Upper lobe of left lung (tissue), 4 donors: Measurements from ENCODE around the gene PTCD2.

Source experiments
- POLR2A ChIP-seq, 4 donors: fragments of 450-650 bp; IDR thresholded peaks; one replicate each; pipeline ENCODE4 v1.5.1; 2016 to 2017; ENCODE audit warnings: antibody characterized with exemption in 4 of 4, mild to moderate bottlenecking in 2 of 4
- TF ChIP-seq, protein P1 (sequence below), 6 experiments: fragments of 450-650 bp in 4 of 6; fragments of 200-600 bp in 2 of 6; sonication (generic) in 2 of 6; IDR thresholded peaks; one replicate each; pipeline ENCODE4 v1.5.1; 2016 to 2019; ENCODE audit warnings: antibody characterized with exemption in 6 of 6

DNA sequence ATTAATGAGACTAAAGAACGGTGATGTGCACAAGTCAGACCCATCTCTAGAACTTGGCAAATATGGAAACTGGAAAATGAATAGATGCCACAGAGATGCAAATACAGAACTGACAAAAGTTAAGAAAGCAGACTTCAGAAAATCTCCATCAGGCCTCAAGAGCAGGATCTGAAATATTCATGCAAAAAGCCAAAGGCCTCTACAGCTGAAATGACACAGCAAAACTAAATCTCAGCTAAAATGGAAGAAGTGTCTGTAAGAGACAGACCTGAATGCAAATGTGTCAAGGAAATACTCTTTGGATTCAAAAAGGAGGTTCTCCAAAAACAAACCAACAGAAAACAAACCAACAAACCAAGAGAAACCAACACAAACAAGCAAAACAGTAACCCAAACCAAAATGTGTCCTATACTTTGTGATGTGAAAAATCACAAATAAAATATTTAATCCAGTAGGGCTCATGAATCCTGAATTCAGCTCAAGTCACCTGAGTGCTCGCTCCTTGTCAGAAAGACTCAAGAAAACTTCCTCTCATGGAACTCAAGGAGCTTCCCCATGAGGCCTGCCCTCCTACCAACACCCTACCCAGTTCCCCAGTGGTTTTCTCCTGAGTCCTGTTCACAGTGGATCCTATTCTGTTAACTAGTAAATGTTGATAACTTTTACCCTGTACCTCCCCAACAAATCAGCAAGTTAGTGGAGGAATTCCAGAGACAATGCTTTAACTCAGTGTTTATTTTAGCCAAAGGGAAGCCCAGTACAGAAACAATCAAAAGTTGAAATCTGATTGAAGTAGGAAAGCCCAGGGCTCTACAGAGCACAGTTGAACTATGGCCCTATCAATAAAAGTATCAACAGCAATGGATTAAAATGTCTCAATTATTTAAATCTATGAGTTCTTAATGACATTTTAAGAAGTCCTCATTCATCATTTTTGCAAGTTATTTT, 14.7 kb upstream of the PTCD2 start:
- TF ChIP-seq, protein P1, sequence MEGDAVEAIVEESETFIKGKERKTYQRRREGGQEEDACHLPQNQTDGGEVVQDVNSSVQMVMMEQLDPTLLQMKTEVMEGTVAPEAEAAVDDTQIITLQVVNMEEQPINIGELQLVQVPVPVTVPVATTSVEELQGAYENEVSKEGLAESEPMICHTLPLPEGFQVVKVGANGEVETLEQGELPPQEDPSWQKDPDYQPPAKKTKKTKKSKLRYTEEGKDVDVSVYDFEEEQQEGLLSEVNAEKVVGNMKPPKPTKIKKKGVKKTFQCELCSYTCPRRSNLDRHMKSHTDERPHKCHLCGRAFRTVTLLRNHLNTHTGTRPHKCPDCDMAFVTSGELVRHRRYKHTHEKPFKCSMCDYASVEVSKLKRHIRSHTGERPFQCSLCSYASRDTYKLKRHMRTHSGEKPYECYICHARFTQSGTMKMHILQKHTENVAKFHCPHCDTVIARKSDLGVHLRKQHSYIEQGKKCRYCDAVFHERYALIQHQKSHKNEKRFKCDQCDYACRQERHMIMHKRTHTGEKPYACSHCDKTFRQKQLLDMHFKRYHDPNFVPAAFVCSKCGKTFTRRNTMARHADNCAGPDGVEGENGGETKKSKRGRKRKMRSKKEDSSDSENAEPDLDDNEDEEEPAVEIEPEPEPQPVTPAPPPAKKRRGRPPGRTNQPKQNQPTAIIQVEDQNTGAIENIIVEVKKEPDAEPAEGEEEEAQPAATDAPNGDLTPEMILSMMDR (IDR thresholded peaks at IDR 0.05): no peak
- TF ChIP-seq POLR2A (IDR thresholded peaks at IDR 0.05): no peak
